ENCODE results near the gene GCHFR.
A peak's percentile ranks its signal among the peaks of the same experiment; 100 is the strongest.

- TF ChIP-seq CTCF (IDR thresholded peaks at IDR 0.05; ENCODE audit: low read depth, low read length, missing input control) (no peak), TAF1 (conservative IDR thresholded peaks at IDR 0.05) (no peak), RAD21 (IDR thresholded peaks at IDR 0.05) (peak; percentile 64 to 68), JUND (IDR thresholded peaks at IDR 0.05) (no peak), FOXA1 (IDR thresholded peaks at IDR 0.05) (no peak), RXRA (IDR thresholded peaks at IDR 0.05) (no peak), HNF4G (IDR thresholded peaks at IDR 0.05) (no peak), FOXA2 (IDR thresholded peaks at IDR 0.05) (no peak), MAX (IDR thresholded peaks at IDR 0.05) (no peak), NR2F2 (IDR thresholded peaks at IDR 0.05) (no peak), ATF3 (IDR thresholded peaks at IDR 0.05) (no peak), SP1 (IDR thresholded peaks at IDR 0.05) (no peak), YY1 (IDR thresholded peaks at IDR 0.05) (no peak)
These were observed 21.3 kb downstream of the GCHFR start for GRCh38 chr15:40785164-40785563.
